Activated CD8-positive, alpha-beta T cell treated with anti-CD3 and anti-CD28 coated beads, Interleukin-2, amount 10 ng/mL, durations not matched to agents 7 days and 5 days (primary cell): Measurements from ENCODE around the gene BRPF3. TPM values are rescaled to one million over a fixed set of nuclear protein-coding genes. Genes with fewer than 3 reads are reported as not detected.

Experiments used
- ATAC-seq: fragments of 150-1000 bp; cut with Tn5 transposase; one replicate; pipeline ENCODE4 v1.10.0; 2021; ENCODE audit warnings: moderate library complexity
- CTCF ChIA-PET: fragments of 350-600 bp; sonication (Branson Sonifier 250); formaldehyde crosslinking; loops from one replicate; lab custom pipeline; 2021; ENCODE audit warnings: antibody characterized with exemption; lab: Charles Lee
- POLR2A ChIA-PET: fragments of 350-600 bp; sonication (Branson Sonifier 250); formaldehyde crosslinking; loops from one replicate; lab custom pipeline; 2021; ENCODE audit warnings: antibody characterized with exemption; lab: Charles Lee
- DNase-seq: peaks from one replicate; pipeline ENCODE4 v3.0.0-alpha.2; 2020
- H3K27ac Mint-ChIP-seq: one replicate; pipeline ENCODE4 v1.8.0; 2021; ENCODE audit warnings: mild to moderate bottlenecking, mixed read lengths
- H3K27me3 Mint-ChIP-seq: one replicate; pipeline ENCODE4 v1.8.0; 2021; ENCODE audit warnings: low read depth, mixed read lengths
- H3K36me3 Mint-ChIP-seq: one replicate; pipeline ENCODE4 v1.8.0; 2021; ENCODE audit warnings: low read depth, mixed read lengths
- H3K4me1 Mint-ChIP-seq: one replicate; pipeline ENCODE4 v1.8.0; 2021; ENCODE audit warnings: low read depth, mixed read lengths
- H3K4me3 Mint-ChIP-seq: one replicate; pipeline ENCODE4 v1.8.0; 2021; ENCODE audit warnings: mild to moderate bottlenecking, mixed read lengths
- H3K9me3 Mint-ChIP-seq: one replicate; pipeline ENCODE4 v1.8.0; 2022; ENCODE audit warnings: mixed read lengths; ENCODE audit not compliant: insufficient read depth
- total RNA-seq, 2 experiments: library from RNA; stranded (reverse); gene quantifications; one replicate each; pipeline ENCODE4 v1.2.3, GENCODE V29; 2021

The BRPF3 gene
- total RNA-seq, 2 experiments from 2014 or later, result 17.5 to 19.4 TPM

- ChIA-PET CTCF (no interaction called here), POLR2A (interaction anchor here (0.6 kb wide), 1 partner anchor 220 kb away, joined by 3 read pairs; no protein-coding TSS in a partner anchor)
- no peak overlapping the region for H3K27ac Mint-ChIP-seq
- H3K27me3 Mint-ChIP-seq, result peaks cover 12% of the 10 kb centered on the region
- no peaks in the 10 kb centered on the region for H3K9me3 Mint-ChIP-seq
- no peak overlapping the region for H3K4me3 Mint-ChIP-seq
- H3K36me3 Mint-ChIP-seq, result no peaks in the 10 kb centered on the region
- DNase-seq (no peak), ATAC-seq (no peak)
- H3K4me1 Mint-ChIP-seq, result peaks cover 8% of the 10 kb centered on the region
Measured at GRCh38 chr6:36247693-36248092, 51.1 kb downstream of the BRPF3 start.

- ATAC-seq (no peak), DNase-seq (no peak)
- H3K4me1 Mint-ChIP-seq, result peaks cover 8% of the 10 kb centered on the region
- ChIA-PET CTCF (interaction anchor here (1.7 kb wide), 1 partner anchor 53 kb away, joined by 7 read pairs; no protein-coding TSS in a partner anchor), POLR2A (no interaction called here)
- H3K36me3 Mint-ChIP-seq, result no peaks in the 10 kb centered on the region
- peaks cover 4% of the 10 kb centered on the region for H3K27me3 Mint-ChIP-seq
- no peak overlapping the region for H3K27ac Mint-ChIP-seq
- H3K9me3 Mint-ChIP-seq, result no peaks in the 10 kb centered on the region
- H3K4me3 Mint-ChIP-seq, result no peak overlapping the region
Measured at GRCh38 chr6:36248980-36249379, 52.4 kb downstream of the BRPF3 start.

GRCh38 chr6:36249536-36249935, 53.0 kb downstream of the BRPF3 start:
- Mint-ChIP-seq H3K27me3 (peaks cover 4% of the 10 kb centered on the region), H3K9me3 (no peaks in the 10 kb centered on the region), H3K4me1 (peaks cover 8% of the 10 kb centered on the region), H3K4me3 (no peak overlapping the region), H3K36me3 (no peaks in the 10 kb centered on the region), H3K27ac (no peak overlapping the region)
- no peak for ATAC-seq
- DNase-seq, result no peak
- POLR2A ChIA-PET, result no interaction called here
- CTCF ChIA-PET, result interaction anchor here (1.7 kb wide), 1 partner anchor 53 kb away, joined by 7 read pairs; no protein-coding TSS in a partner anchor

- POLR2A ChIA-PET, result no interaction called here
- no peaks in the 10 kb centered on the region for H3K9me3 Mint-ChIP-seq
- H3K27me3 Mint-ChIP-seq, result peaks cover 8% of the 10 kb centered on the region
- CTCF ChIA-PET, result interaction anchor here (0.9 kb wide), 1 partner anchor 51 kb away, joined by 4 read pairs; no protein-coding TSS in a partner anchor
- ATAC-seq (no peak), DNase-seq (no peak)
- no peaks in the 10 kb centered on the region for H3K4me1 Mint-ChIP-seq
- H3K4me3 Mint-ChIP-seq, result no peak overlapping the region
- no peaks in the 10 kb centered on the region for H3K36me3 Mint-ChIP-seq
- H3K27ac Mint-ChIP-seq, result no peak overlapping the region
Measured at GRCh38 chr6:36252005-36252404, 55.5 kb downstream of the BRPF3 start.

DNA sequence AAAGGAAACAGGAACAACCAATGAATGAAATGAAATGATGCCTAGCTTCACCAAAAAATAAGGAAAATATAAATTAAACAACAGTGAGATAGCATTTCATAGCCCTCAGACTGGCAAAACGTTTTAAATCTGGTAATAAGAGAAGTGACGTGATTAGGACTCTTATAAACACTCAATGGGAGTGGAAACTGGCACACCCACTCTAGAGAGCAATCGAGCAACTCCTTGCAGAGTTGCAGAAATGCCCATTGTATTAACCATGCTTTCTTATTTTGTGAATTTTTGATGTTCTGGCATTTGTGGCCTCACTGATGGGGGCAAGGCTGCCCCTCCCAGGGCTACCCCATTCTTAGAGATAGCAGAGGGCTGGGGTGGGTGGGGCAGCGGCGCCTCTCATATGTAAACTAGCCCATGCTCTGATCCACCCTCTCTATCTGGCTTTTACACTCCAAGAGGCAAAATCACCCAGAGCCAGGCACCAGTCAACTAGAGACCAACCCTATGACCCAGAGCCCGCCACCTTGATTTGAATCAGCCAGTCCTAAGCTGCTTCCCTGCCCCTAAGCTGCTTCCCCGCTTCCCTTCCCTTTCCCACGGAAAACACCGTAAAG, 67.0 kb downstream of the BRPF3 start:
- Mint-ChIP-seq H3K4me3 (no peak overlapping the region), H3K4me1 (no peaks in the 10 kb centered on the region), H3K27ac (no peak overlapping the region), H3K36me3 (no peaks in the 10 kb centered on the region), H3K27me3 (peaks cover 31% of the 10 kb centered on the region), H3K9me3 (no peaks in the 10 kb centered on the region)
- ChIA-PET POLR2A (no interaction called here), CTCF (interaction anchor here (1.1 kb wide), 2 partner anchors 10 to 12 kb away, joined by 4 read pairs; no protein-coding TSS in a partner anchor)
- DNase-seq, result no peak
- ATAC-seq, result no peak

- H3K4me3 Mint-ChIP-seq, result no peak overlapping the region
- no peaks in the 10 kb centered on the region for H3K36me3 Mint-ChIP-seq
- no peak for DNase-seq
- ChIA-PET POLR2A (no interaction called here), CTCF (interaction anchor here (3.3 kb wide), 1 partner anchor 37 kb away, joined by 11 read pairs; no protein-coding TSS in a partner anchor)
- H3K27ac Mint-ChIP-seq, result no peak overlapping the region
- peaks cover 20% of the 10 kb centered on the region for H3K27me3 Mint-ChIP-seq
- no peaks in the 10 kb centered on the region for H3K4me1 Mint-ChIP-seq
- no peak for ATAC-seq
- no peaks in the 10 kb centered on the region for H3K9me3 Mint-ChIP-seq
Measured at GRCh38 chr6:36265744-36266143, 69.2 kb downstream of the BRPF3 start.

DNA sequence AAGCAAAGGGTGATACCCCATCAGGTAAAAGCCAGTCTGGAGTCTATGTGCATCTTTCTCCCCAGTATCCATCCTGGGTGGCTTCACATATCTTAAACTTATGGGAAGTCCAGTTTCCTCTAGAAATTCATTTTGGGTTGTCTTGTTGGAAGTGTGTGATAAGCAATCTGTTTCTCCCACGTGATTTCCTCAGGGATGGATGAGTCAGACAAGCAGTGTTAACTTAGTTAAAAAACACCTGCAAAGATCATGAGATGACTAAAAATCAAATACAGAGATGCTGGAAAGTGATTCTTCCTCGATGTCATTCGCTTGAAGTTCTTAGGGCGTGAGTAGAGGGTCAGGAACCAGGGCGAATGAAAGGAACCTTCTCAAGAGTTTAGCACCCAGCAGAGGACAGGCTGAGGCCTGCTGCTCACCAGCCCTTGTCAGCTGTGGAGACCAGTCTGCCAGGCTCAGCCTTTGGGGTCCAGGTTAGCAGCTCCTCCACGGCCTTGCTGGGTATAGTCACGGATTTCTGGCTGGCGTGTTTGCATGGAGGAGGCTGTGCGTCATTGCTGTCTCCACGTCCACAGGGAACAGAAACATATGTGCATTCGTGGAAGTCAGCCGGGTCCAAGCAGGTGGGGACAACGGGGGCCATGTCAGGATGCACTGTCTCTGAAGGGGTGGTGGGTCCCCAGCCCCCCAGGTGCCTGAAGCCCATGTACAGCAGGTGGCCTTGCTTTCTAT, 70.5 kb downstream of the BRPF3 start:
- DNase-seq (no peak), ATAC-seq (no peak)
- Mint-ChIP-seq H3K36me3 (no peaks in the 10 kb centered on the region), H3K27ac (no peak overlapping the region), H3K9me3 (no peaks in the 10 kb centered on the region), H3K27me3 (peaks cover 11% of the 10 kb centered on the region), H3K4me1 (no peaks in the 10 kb centered on the region), H3K4me3 (no peak overlapping the region)
- CTCF ChIA-PET, result interaction anchor here (3.3 kb wide), 1 partner anchor 36 kb away, joined by 11 read pairs; no protein-coding TSS in a partner anchor
- POLR2A ChIA-PET, result no interaction called here

- CTCF ChIA-PET, result no interaction called here
- Mint-ChIP-seq H3K36me3 (no peaks in the 10 kb centered on the region), H3K4me1 (no peaks in the 10 kb centered on the region)
Measured at GRCh38 chr6:36267731-36268477, 71.4 kb downstream of the BRPF3 start.

GRCh38 chr6:36268478-36269275, 72.1 kb downstream of the BRPF3 start:
- ChIA-PET POLR2A (no interaction called here), CTCF (no interaction called here)
- no peak for DNase-seq
- H3K4me1 Mint-ChIP-seq, result no peaks in the 10 kb centered on the region
- no peak for ATAC-seq
- H3K36me3 Mint-ChIP-seq, result no peaks in the 10 kb centered on the region
- no peak overlapping the region for H3K4me3 Mint-ChIP-seq
- peaks cover 12% of the 10 kb centered on the region for H3K27me3 Mint-ChIP-seq
- no peaks in the 10 kb centered on the region for H3K9me3 Mint-ChIP-seq
- no peak overlapping the region for H3K27ac Mint-ChIP-seq

More at GRCh38 chr6:36267731-36268477, 71.4 kb downstream of the BRPF3 start:
- Mint-ChIP-seq H3K4me3 (no peak overlapping the region), H3K27ac (no peak overlapping the region), H3K9me3 (no peaks in the 10 kb centered on the region), H3K27me3 (peaks cover 11% of the 10 kb centered on the region)
- POLR2A ChIA-PET, result no interaction called here
- DNase-seq, result no peak
- no peak for ATAC-seq

DNA sequence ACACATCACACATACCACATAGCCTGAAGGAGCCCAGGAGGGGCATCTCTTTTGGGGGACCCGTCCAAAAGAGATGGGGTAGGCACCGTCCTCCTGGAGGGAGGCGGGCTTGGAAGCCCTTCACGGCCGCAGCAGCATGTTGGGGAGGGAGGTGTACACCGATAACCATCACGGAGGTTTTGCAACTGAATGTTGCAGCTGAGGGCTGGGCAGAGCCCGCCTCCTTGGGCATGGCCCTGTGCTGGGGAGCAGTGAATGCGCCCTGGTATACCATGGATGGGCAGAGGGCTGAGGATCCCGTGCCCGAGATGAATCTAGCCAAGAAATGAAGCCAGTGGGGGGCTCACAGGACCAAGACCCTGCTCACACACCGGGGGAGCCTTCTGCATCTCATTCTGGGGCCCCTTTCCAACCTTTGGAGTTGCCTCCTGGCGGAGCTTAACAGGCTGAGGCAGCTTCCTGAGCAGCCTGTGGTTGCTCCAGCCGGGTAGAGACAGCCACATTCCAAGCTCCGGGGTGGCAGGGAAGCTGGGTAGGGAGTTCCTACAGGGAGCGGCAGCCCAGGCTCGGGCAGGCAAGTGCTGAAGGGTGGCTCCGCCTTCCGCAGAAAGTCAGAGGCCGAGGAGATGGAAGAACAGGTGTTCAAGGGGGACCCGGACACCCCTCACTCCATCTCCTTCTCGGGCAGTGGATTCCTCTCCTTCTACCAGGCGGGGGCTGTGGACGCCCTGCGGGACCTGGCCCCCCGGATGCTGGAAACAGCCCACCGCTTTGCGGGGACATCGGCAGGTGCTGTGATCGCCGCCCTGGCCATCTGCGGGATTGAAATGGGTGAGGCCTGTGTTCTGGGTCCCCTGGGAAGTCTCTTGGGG, 73.5 kb downstream of the BRPF3 start, which contains the start of gene PNPLA1:
Gene PNPLA1, plus strand, starts transcription at position 227 of the 872 bp plus-strand sequence. Its CDS starts 400 bp downstream, at position 627.
- H3K4me1 Mint-ChIP-seq, result no peaks in the 10 kb centered on the region
- no peaks in the 10 kb centered on the region for H3K36me3 Mint-ChIP-seq
- POLR2A ChIA-PET, result no interaction called here
- H3K9me3 Mint-ChIP-seq, result no peaks in the 10 kb centered on the region
- no peak within 1 kb of the TSS for H3K27ac Mint-ChIP-seq
- CTCF ChIA-PET, result interaction anchor here (1.3 kb wide), 1 partner anchor 32 kb away, joined by 3 read pairs; no protein-coding TSS in a partner anchor
- H3K27me3 Mint-ChIP-seq, result peaks cover 14% of the 10 kb centered on the region
- DNase-seq (no peak), ATAC-seq (no peak)
- no peak within 1 kb of the TSS for H3K4me3 Mint-ChIP-seq
